Activated CD8-positive, alpha-beta memory T cell treated with anti-CD3 and anti-CD28 coated beads for 4 hours (primary cell): ENCODE data around the gene TINCR.

Source experiments
- DNase-seq, 2 donors: peaks; one replicate each; pipeline ENCODE4 v3.0.0-alpha.2; 2020; ENCODE audit warnings: low read depth in 2 of 2

TINCR gene

DNA sequence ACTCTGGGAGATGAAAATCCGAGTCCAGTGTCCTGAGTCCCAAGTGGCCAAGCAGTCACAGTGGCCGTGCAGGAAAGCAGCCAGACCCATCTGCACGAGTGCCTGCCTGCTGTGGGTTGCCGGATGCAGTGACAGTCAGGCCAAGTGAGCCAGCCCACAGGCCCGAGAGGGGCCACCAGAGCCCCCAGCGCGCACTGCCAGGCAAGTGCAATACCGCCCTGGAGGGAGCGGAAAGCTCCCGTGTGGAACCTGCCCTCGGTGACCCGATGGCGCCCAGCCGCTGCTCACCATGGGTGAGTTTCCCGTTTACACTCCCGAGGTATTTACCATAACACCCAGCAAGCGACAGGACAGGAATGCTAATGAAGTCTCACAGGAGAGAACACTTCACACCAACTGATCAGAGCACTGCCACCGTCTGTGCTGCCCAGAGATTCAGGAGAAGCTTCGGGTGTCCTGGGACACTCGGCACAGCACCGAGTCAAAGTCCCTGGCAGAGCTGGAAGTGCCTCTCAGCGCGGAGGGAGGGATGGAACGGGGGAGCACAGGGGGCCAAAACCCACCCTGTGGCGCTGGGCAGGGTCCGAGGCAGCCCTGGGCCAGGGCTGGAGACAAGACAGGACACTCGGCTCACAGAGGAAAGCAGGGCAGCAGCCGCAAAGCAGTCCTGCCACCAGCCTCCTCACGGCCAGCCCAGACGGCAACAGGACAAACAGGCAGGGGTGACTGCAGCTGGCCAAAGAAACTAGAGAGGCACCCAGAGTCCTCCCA lies 21.3 kb upstream of the TINCR start:
- DNase-seq, result no peak

- DNase-seq, result no peak
These were observed 20.7 kb upstream of the TINCR start for GRCh38 chr19:5588441-5588840.

GRCh38 chr19:5587661-5588060 lies 19.9 kb upstream of the TINCR start:
- no peak for DNase-seq

DNA sequence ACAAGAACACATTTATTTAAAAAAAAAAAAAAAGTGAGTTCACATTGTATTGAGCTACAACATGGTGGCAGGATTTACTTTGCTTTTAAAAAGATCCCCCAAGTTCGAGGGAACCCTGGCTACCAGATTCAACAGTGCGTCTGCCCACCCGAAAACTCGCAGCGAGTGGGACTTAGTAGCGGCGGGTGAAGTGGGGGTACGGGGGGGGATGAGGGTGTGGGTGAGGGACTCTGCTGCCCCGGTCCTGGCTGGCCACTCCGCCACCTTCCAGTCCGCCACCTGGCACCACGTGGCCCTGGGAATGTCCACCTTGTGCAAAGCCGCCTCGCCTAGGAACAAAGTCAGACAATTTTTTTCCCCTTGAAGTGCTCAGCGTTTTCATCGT lies 19.3 kb upstream of the TINCR start:
- no peak for DNase-seq

DNA sequence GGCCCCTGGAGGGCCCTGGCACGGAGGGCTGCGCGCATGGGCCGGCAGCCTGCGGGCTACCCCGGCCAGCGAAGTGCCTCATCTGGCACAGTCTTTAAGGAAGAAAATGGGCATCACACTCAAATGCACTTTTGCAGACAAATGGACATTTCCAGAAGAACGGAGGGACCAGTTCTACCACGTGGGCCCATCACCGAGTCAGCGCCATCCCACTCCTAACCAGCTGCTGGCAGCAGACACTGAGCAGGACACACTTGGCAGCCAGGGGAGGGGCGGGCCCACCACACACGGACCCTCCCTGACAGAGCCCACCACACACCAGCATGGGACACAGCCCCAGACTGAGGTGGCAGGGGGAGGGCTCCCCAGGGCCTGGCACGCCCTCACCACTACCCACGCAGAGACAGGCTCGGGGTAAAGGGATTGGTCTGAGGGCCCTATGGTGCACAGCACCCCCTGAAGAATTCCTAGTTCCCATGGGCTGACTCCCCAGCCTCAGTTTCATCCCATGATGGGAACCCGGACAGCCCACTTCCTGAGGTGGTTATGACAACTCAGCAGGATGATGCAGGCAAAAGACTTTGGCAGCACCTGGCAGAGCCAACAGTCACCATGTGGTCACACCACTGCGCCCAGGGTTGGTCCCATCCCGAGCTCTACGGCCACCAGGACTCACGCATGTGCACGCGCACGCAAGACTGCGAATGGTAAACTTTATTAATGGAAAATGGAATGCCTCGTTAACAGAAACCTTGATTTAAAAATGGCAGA lies 18.7 kb upstream of the TINCR start:
- DNase-seq, result no peak

GRCh38 chr19:5585461-5586299 lies 17.9 kb upstream of the TINCR start:
- peak; percentile 4 to 10 for DNase-seq

DNA sequence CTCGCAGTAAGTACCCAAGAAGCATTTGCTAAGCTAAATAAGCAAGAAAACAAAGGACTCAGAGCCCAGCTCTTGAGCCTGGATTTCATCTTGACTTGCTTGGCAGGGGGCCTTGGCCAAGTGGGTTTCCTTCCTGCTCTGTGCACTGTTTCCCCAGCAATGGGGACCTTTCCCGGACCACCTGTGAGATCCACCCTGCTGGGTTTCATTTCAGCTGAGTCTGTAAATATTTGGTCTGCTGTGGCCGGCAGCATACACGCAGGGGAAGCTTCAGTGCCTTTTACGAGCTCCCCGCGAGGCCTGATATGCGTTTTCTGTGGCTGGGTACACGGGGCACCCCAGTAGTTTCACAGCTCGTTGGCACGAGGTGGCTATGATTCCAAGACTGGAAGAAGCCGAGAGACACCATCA lies 12.4 kb upstream of the TINCR start:
- no peak for DNase-seq

- no peak for DNase-seq
These were observed 11.9 kb upstream of the TINCR start for GRCh38 chr19:5579697-5580096.

- DNase-seq, result no peak
These were observed 11.5 kb upstream of the TINCR start for GRCh38 chr19:5579286-5579685.

DNA sequence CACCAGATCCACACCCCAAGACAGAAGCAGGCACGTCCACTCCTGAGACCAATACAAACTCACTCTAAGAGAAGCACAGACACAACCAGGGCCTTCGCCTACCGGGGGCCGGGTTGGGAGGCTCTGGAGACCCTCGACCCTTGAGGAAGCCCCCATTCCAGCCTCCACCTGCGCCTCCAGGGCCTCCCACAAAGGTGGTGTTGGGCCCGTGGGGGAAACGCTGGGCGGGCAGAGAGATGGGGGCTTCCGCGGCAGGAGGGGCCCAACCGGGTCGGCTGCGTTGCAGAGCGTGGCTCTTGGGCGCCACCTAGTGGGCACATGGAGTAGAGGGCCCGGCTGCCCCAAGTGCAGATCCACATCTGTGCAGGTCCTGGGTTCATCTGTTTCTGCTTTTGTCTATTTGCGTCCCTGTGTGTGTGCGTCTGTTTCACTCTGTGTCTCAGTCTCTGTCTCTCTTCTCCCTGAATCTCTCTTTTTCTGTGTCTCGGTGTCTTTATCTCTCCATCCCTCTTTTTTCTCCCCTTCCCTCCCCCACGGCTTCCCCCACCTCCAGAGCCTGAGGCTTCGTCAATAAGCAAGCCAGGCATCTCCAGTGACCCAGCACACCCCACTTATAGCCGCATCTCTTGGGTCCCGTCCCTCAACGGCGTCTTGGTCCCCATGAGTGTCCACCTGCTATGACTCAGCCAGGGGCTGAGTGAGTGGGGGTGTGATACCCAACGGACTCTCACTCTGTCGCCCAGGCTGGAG lies 10.5 kb upstream of the TINCR start:
- DNase-seq, result peak; percentile 42

DNA sequence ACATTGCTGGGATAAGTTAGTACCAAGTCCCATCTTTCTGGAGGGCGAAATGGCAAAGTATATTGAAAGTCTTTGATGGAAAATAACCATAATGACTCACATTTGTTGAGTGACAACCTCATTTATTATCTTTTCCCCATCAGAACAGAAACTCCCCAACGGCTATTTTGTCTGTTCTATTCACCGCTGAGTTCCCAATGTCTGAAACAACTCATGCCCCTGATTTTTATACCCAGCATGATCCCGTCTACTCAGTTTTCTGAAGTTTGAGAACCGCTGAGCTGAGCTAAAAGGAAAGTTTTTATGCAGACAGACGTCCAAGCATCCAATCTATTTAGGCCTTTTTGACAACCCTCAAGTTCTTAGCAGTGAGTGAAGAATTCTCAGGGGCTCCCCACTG lies 7.8 kb upstream of the TINCR start:
- no peak for DNase-seq

DNA sequence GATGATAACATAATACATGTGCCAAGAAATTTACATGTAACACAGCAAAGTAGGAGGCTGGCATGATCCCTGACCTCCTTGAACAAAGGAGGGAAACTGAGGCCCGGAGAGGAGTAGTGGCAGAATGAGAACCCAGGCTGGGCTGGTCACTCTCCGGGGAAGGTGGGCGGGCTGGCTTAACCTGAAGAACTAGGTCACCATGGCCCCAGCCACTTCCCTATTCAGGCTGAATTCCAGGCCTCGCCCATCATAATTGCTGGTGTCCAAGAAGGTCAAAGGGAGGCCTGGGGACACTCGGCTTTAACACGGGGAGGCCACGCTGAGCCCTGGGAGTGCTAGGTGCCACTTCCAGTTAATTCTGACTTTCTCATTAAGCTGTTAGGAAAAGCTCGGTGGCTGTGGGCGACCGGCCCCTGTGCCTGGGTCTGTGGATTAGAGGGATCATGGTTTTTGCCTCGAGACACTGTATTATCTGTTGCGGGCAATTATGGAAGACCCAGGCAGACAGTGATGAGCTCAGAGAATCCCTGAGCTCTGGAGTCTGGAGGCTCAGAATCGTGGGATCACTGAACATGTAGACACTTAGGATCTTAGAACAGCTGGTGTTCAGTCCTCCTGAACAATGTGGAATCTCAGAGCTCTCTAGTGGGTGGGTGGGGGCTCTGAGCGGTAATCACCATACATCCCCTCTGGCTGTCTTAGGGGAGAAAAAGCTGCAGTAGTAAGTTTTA lies 5.0 kb upstream of the TINCR start:
- DNase-seq, result no peak

DNA sequence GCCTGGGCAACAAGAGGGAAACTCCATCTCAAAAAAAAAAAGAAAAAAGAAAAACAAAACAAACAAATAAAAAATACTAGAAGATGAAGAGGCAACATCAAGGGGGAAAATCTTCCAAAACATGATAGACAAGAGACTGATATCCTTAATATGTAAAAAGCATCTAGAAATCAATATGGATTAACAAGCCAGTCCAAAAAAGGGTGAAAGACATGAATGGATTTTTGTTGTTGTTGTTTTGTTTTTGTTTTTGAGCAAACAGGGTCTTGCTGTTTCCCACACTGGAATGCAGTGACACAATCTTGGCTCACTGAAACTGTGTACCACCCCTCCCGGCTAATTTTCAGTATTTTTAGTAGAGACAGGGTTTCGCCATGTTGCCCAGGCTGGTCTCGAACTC lies 4.0 kb upstream of the TINCR start:
- DNase-seq, result no peak

DNA sequence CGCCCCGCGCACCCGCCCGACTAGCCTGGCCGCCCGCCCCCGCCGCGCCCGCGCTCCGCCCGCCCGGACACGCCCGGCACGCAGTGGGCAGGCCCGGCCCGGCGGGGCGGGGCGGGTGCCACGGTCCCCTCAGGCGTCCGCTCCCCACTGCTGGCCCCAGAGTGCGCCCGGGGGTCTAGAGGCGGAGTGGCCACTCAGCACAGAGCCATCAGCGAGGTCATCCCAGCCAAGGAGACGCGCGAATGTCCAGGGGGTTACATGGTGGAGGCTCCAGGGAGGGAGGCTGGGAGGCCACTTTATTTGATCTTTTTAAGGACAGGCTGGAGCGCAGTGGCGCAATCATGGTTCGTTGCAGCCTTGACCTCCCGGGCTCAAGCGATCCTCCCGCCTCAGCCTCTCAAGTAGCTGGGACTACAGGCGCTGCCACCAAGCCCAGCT lies 236 bp upstream of the TINCR start:
- DNase-seq, result no peak

- no peak for DNase-seq
These were observed 2.8 kb downstream of the TINCR start for GRCh38 chr19:5564930-5565329.

DNA sequence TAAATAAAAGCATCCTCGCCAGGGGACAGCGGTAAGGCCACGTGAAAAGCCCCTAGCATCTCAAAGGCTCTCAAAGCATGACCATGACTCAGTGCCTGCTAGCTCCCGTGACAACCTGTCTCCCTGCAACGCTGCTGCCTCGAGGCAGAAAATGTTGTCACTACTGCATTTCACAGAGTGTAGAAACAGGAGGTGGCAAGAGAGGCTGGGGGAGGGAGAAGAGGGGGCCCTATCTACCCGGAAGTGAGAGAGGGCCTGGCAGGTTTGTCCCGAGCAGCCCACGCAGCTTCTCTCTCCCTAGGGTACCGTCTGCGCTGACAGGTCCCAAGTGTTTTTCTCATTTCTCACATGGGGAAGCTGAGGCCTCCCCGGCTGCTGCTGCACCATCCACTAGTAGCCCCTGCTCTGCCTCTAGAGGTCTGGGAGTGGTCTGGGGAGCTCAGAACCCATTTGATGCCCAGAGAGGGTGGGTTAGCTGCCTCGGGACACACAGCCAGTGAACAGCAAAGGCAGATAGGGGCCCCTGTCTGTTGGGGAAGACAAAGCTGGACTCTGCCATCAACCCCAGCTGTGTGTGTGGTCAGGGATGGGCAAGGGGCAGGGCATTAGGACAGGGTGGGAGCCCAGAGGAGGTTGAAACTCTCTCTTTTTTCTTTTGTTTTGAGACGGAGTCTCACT lies 3.7 kb downstream of the TINCR start:
- DNase-seq, result no peak

GRCh38 chr19:5563008-5563431 lies 4.7 kb downstream of the TINCR start:
- no peak for DNase-seq

DNA sequence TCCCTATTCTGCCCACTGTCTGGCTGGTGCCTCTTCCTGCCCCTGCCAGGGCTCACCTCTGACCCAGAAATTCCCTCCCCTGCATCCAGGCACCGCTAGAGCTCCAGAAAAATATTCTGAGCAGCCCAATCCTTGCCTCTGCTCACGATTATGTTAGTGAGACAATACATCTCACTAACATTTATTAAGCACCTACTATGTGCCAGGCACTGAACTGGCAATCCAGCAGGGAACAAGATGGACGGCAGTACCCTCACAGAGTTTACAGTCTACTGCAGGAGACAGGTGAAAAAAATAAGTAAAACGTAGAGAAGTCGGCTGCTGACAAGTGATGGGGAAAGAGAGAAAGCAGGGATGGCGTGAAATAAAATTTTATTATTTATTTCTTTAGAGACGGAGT lies 5.5 kb downstream of the TINCR start:
- DNase-seq, result no peak

DNA sequence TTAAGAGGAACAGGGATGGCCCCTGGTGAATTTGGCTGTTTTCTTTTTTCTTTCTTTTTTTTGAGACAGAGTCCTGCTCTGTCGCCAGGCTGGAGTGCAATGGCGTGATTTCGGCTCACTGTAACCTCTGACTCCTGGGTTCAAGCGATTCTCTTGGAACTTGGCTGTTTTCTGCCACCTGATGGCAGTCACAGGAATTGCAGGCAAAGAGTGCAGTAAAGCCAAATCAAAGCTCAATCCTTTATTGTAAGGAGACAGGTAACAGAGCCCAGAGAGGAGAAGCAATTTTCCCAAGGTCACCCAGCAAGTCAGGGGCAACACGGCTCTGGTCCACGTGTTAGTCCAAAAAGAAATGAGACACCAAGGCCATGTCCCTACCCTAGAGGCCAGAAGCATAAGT lies 6.2 kb downstream of the TINCR start:
- no peak for DNase-seq

DNA sequence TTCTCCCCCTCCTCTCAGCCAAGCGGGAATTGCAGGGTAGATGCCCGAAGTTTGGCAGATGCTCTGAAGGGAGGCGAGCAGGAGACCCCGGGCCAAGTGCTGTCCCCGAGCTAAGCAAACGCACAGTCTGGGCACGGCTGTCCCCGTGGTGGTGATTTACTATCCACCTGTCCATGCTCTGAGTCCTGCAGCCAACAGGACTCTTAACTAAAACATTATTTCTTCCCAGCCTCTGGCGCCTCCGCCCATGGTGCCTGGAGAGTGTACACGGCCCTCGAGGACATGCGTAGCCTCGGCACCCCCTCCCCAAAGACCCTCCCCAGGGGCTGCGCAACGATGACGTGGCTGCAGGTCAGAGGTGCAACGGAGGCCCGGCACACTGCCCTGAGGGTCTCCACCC lies 7.6 kb downstream of the TINCR start:
- DNase-seq, result no peak

- no peak for DNase-seq
These were observed 8.0 kb downstream of the TINCR start for GRCh38 chr19:5559804-5560133.
